LNCaP clone FGC (cell line): ENCODE data around the gene STK24.

ENCODE experiments used
- DNase-seq: peaks from one replicate; pipeline ENCODE4 v3.0.0-alpha.2; 2011; ENCODE audit warnings: low read depth
- H3K4me3 ChIP-seq: 2 replicates; pipeline ENCODE4 v1.5.1; 2011; ENCODE audit warnings: mild to moderate bottlenecking, low read depth, low read length, control low read depth
- TF ChIP-seq, protein P1 (sequence below): IDR thresholded peaks from 2 replicates; pipeline ENCODE4 v1.5.1; 2012; ENCODE audit warnings: mild to moderate bottlenecking; ENCODE audit not compliant: control insufficient read depth, insufficient read depth; ENCODE audit errors: extremely low read depth

STK24 gene

DNA sequence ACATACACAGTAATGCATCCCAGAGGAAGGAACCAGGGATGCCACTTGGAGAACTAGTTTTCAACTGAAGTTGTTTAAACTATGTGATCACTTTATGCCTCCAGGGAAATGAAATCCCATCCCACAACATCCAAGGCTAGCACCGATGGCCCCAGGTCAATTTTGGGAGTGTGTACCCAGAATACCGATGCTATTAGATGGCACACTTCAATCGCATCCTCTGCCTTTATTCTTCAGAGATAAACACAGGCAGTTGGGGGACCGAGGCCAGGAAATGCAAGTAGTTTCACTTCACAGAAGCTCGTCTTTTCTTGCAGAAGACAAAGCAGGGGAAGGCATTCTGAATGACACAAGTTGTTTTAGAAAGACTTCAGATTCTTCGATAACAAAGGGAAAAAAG lies 13.8 kb downstream of the STK24 start:
- DNase-seq = no peak
- TF ChIP-seq, protein P1, sequence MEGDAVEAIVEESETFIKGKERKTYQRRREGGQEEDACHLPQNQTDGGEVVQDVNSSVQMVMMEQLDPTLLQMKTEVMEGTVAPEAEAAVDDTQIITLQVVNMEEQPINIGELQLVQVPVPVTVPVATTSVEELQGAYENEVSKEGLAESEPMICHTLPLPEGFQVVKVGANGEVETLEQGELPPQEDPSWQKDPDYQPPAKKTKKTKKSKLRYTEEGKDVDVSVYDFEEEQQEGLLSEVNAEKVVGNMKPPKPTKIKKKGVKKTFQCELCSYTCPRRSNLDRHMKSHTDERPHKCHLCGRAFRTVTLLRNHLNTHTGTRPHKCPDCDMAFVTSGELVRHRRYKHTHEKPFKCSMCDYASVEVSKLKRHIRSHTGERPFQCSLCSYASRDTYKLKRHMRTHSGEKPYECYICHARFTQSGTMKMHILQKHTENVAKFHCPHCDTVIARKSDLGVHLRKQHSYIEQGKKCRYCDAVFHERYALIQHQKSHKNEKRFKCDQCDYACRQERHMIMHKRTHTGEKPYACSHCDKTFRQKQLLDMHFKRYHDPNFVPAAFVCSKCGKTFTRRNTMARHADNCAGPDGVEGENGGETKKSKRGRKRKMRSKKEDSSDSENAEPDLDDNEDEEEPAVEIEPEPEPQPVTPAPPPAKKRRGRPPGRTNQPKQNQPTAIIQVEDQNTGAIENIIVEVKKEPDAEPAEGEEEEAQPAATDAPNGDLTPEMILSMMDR = no peak
- no peak overlapping the region for H3K4me3 ChIP-seq

DNA sequence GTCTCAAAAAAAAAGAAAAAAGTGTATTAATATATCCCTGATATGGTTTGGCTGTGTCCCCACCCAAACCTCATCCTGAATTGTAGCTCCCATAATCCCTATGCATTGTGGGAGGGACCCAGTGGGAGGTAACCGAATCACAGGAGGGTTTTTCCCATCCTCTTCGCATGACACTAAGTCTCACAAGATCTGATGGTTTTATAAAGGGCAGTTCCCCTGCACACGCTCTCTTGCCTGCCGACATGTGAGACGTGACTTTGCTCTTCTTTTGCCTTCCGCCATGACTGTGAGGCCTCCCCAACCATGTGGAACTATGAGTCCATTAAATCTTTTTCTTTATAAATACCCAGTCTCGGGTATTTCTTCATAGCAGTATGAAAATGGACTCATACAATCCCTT lies 17.7 kb downstream of the STK24 start:
- TF ChIP-seq, protein P1 = no peak
- no peak for DNase-seq
- H3K4me3 ChIP-seq = no peak overlapping the region

DNA sequence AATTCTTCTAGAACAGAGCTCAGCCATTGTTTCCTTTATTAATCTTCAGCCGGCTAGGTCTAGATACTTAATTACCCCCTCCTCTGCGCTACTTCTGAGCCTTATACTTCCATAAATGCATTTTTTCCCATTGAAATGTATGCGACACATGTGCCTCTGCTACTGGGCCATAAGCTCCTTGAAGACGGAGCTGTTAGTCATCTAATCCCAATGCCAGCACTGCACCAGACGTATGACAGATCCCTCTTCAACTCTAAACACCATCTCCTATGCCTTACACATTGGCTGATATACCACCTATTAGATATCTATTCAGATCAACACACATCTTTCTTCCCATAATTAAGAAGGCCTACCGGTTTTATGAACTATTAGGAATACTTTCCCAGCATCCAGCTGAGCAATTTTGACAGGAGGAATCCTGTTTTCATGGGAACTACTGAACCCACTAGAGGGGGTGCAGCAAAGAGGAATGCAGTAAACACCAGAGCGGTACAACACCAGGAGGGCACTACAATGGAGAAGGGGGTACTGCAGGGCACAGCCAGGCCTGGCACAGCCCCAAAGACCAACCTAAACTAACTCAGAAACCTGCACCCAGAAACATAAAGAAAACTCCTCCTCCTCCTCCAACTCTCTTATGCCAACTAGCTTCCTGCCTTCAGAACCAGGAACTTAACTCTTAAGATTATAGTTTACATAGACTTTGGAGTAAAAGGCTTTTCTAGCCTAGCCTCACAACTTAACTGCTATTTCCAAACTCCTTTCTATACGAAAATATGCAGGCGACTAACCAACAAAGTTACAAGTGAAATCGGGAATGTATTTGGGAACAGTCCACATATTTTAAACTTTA lies 18.7 kb downstream of the STK24 start:
- DNase-seq = no peak
- H3K4me3 ChIP-seq = no peak overlapping the region
- TF ChIP-seq, protein P1 = no peak

DNA sequence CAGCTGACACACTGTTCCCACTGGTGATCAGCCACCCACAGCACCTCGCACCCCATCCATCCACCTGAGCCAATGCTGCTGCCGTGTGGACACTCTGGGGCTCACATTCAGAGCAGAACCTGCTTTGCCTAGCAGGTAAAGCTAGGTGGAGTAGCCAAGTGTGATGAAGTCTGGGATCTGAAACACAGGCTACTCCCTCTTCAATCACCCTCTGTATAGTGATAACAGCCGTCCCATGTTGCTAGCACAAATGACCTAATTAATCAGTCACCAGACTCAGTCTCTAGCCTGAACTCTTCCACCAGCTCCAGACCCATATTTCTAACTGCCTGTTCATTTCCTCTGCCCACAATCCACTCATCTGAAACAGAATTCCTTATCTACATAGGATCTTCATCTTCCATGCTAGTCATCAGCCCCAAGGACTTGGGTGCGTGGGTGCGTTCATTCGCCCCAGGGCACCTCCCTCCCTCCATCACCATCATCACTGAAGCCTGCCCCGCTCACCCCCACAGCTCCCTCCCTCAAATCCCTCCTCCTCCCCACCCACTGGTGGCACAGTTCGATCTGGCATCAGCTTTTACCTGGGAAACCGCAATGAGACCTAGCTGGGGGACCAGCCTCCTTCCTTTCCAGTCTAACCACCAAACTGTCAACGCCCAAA lies 19.8 kb downstream of the STK24 start:
- TF ChIP-seq, protein P1 = no peak; the same call in 1 of the 2 replicates
- no peak overlapping the region for H3K4me3 ChIP-seq
- no peak for DNase-seq

DNA sequence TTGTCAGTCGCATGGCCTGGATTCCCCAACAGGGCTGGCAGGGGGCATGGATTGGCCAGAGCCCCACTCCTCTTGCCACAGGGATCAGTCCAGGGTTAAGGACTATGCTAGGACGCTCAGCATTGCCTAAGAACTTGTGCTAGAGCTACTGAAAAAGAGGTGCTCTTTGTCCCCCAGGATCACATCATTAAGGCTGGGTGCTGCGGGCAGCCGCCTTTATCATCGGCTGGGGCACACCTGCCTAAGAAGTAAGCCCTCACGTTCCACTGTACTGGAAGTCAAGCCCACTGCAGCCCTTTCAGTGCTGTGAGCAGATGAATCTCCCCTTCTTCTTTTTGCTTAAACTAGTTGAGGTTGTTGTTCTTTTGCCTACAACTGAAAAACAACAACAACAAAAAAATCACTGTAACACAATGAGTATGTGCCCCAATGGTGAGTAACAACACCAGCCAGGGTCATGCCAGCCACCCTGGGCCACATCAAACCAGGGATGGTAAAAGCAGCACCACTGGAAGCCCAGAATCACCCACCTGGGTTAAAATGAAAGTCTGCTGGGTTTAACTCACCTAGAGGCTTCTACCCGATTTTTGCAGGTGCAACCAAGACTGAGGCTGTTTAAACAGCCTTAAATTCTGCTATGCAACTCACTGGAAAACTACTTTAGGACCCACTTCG lies 20.6 kb downstream of the STK24 start:
- H3K4me3 ChIP-seq = no peak overlapping the region
- TF ChIP-seq, protein P1 = no peak
- no peak for DNase-seq

DNA sequence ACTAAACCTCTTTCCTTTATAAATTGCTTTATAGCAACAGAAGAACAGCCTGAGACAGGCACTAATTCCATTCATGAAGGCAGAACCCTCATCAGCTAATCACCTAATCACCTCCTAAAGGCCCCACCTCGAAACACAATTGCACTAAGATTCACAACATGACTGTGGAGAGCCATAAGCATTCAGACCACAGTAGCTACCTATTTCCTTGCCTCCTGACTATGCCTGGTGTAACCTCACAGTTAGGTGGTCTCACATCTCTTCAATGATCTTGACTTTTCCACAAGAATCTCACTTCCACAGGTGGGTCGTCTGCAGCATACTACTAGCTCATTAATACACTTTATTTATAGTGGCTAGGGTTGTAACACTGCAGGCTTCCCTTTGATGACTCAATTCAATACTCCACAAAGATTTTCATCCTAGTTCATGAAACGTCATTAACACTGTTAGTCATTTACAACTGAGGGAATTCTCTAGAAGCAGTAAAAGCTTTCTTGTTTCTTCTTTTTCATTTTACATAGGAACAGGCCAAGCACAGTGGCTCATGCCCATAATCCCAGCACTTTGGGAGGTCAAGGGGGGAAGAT lies 27.1 kb downstream of the STK24 start:
- TF ChIP-seq, protein P1 = no peak
- DNase-seq = no peak
- no peak overlapping the region for H3K4me3 ChIP-seq
